Activated T-helper 2 cell treated with anti-CD3 and anti-CD28 coated beads, Interferon-gamma antibody, Interleukin-2, Interleukin-4, amounts not matched to agents 10 μg/mL and 5 μg/mL and 100 μg/mL, durations not matched to agents 14 hours and 24 hours and 36 hours (primary cell): ENCODE data around the gene RASL10A. TPM values are rescaled to one million over a fixed set of nuclear protein-coding genes. Genes with fewer than 3 reads are reported as not detected.
"Not testable (repeated sequence)": the region's sequence is repeated elsewhere in the genome, so short reads cannot be mapped to it uniquely, and the experiment has no call there.

Experiments
- DNase-seq: peaks from one replicate; pipeline ENCODE4 v3.0.0; 2021; ENCODE audit warnings: low spot score
- H3K27ac Mint-ChIP-seq: one replicate; pipeline ENCODE4 v1.8.0; 2021; ENCODE audit warnings: mixed read lengths
- H3K27me3 Mint-ChIP-seq: one replicate; pipeline ENCODE4 v1.8.0; 2021; ENCODE audit warnings: low read depth, mixed read lengths
- H3K36me3 Mint-ChIP-seq: one replicate; pipeline ENCODE4 v1.8.0; 2021; ENCODE audit warnings: low read depth, mixed read lengths
- H3K4me1 Mint-ChIP-seq: one replicate; pipeline ENCODE4 v1.8.0; 2021; ENCODE audit warnings: low read depth, mixed read lengths
- H3K4me3 Mint-ChIP-seq: one replicate; pipeline ENCODE4 v1.8.0; 2021; ENCODE audit warnings: low read depth, mild to moderate bottlenecking, moderate library complexity, mixed read lengths
- H3K9me3 Mint-ChIP-seq: one replicate; pipeline ENCODE4 v1.8.0; 2021; ENCODE audit warnings: mixed read lengths
- intact Hi-C: fragments of 100-400 bp; cut with micrococcal nuclease; formaldehyde crosslinking; loops from one replicate; pipeline ENCODE4 v1.15.1; 2023
- total RNA-seq: library from RNA; stranded (reverse); gene quantifications from 2 replicates; pipeline ENCODE4 v1.2.3, GENCODE V29; 2022

Gene RASL10A, protein sequence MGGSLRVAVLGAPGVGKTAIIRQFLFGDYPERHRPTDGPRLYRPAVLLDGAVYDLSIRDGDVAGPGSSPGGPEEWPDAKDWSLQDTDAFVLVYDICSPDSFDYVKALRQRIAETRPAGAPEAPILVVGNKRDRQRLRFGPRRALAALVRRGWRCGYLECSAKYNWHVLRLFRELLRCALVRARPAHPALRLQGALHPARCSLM
- total RNA-seq: 0.46 and 0.52 TPM in 2 replicates

DNA sequence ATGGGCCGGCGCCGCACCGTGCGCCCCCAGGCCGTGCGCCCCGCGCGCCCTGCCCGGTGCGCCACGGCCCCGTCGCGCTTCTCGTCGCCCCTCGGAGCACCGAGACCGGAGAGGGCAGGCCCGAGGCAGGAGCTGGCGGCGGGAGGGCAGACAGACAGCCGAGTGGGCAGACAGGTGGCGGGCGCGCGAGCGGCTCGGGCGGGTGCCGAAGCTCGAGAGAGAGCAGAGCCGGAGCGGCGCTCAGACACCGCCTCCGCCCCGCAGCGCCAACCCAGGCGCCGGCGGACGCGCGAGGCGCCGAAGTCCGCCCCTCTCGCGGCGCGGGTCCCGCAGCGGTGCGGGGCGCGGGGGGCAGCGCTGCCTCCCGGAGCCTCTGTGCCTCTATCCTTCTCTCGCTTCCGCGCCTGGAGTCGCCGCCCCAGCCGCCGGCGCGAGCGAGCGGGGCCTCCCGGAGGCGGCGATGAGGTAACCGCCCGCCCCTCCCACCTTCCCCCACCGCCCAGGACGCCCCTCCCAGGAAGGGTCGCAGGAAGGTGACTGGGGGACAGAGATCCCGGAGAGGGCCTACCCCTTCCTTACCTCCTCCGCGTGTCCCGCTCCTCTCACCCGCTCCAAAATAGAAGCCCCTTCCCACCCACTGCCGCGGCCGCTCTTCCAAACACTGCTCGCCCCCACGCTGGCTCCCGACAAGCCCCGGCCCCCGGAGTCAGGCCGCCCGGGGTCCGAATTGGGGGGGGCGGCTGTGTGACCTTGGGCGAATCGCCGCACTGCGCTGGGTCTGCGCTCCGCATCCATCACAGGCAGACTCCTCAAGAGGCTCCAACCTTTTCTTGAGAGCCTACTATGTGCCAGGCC lies at the start of gene RASL10A:
TSS of gene RASL10A (minus strand) at position 412 of the 855 bp plus-strand sequence. CDS start 451 bp downstream, outside the sequence.
- Mint-ChIP-seq H3K36me3 (no peaks in the 10 kb centered on the region), H3K27ac (no peak within 1 kb of the TSS), H3K27me3 (peaks cover 43% of the 10 kb centered on the region), H3K4me3 (peak within 1 kb of the TSS; percentile 31), H3K4me1 (peaks cover 17% of the 10 kb centered on the region), H3K9me3 (no peaks in the 10 kb centered on the region)
- intact Hi-C loops: no loop called here
- no peak for DNase-seq

DNA sequence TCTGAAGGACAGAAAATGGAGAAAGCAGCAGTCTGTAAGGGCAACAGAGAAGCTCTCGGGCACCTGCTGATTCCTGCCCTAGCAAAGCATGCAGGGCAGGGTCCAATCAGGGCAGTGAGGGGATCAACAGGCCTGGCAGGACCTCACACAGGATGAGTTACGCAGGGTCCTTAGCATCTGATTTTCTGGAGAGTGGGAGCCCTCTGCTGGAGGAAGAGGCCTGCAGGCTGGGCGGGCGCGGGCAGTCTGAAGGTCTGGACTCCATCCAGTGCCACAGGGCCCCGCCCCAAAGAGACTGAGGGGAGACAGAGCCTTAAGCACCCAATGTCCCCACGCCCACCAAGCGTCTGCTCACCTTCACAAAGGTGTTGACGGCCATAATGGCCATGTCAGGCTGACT lies 44.0 kb upstream of the RASL10A start:
- intact Hi-C loops: no loop called here
- DNase-seq: no peak
- Mint-ChIP-seq H3K9me3 (no peaks in the 10 kb centered on the region), H3K27me3 (no peaks in the 10 kb centered on the region), H3K4me3 (no peak overlapping the region), H3K27ac (no peak overlapping the region), H3K4me1 (no peaks in the 10 kb centered on the region), H3K36me3 (peaks cover 47% of the 10 kb centered on the region)

DNA sequence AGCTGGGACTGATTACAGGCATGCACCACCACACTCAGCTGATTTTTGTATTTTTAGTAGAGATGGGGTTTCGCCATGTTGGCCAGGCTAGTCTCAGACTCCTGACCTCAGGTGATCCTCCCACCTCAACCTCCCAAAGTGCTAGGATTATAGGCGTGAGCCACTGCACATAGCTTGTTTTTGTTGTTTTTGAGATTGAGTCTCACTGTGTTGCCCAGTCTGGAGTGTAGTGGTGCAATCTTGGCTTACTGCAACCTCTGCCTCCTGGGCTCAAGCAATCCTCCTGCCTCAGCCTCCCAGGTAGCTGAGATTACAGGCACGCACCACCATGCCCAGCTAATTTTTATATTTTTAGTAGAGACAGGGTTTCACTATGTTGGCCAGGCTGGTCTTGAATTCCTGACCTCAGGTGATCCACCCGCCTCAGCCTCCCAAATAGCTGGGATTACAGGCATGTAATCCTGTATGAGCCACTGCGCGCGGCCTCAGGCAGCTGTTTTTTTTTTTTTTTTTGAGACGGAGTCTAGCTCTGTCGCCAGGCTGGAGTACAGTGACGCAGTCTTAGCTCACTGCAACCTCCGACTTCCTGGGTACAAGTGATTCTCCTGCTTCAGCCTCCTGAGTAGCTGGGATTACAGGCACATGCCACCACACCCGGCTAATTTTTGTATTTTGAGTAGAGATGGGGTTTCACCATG lies 41.8 kb upstream of the RASL10A start:
- H3K9me3 Mint-ChIP-seq, DNase-seq, H3K27me3 Mint-ChIP-seq, H3K4me3 Mint-ChIP-seq, H3K4me1 Mint-ChIP-seq, H3K27ac Mint-ChIP-seq, intact Hi-C loops: not testable (repeated sequence)
- H3K36me3 Mint-ChIP-seq: peaks cover 49% of the 10 kb centered on the region

DNA sequence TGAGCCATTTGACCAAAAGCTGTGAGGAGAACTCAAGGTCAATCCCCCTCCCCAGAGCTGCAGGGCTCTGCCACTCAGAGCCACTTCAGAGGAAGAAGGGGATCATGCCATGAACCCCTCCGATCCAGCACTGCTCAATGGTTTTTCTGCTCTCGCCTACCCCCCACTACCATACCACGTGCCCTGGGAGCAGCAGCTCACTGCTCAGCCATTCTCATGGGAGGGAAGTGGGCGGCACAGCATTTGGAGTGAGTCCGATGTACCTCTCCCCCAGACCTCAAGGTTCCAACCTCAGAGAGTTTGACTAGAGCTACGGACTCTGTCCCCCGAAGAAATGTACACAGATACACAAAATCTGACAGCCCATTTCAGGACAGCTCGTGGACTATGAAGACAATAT lies 38.4 kb upstream of the RASL10A start:
- DNase-seq: no peak
- intact Hi-C loops: no loop called here
- H3K4me1 Mint-ChIP-seq: no peaks in the 10 kb centered on the region
- peaks cover 51% of the 10 kb centered on the region for H3K36me3 Mint-ChIP-seq
- H3K27ac Mint-ChIP-seq: no peak overlapping the region
- no peak overlapping the region for H3K4me3 Mint-ChIP-seq
- H3K9me3 Mint-ChIP-seq: no peaks in the 10 kb centered on the region
- H3K27me3 Mint-ChIP-seq: no peaks in the 10 kb centered on the region

DNA sequence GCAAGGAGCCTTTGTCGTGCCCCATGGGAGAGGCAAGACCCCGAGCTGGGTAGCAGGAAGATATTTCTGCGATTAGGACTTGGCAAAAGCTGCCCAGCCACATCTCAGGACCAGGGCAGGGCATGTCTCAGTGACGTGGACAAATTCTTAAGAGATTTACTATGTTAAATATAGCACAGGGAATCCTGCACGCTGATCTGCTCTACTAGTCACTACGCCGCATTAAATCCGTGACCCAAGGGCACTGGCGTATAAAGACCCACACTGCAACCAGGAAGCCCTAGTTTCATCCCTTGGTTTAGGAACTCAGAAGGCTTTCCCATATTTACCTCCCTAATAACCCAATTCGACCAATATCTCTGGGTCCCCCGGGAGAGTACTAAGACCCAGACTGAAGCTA lies 37.8 kb upstream of the RASL10A start:
- intact Hi-C loops: no loop called here
- Mint-ChIP-seq H3K27me3 (no peaks in the 10 kb centered on the region), H3K9me3 (no peaks in the 10 kb centered on the region), H3K36me3 (peaks cover 55% of the 10 kb centered on the region), H3K4me3 (no peak overlapping the region), H3K27ac (no peak overlapping the region), H3K4me1 (no peaks in the 10 kb centered on the region)
- no peak for DNase-seq

DNA sequence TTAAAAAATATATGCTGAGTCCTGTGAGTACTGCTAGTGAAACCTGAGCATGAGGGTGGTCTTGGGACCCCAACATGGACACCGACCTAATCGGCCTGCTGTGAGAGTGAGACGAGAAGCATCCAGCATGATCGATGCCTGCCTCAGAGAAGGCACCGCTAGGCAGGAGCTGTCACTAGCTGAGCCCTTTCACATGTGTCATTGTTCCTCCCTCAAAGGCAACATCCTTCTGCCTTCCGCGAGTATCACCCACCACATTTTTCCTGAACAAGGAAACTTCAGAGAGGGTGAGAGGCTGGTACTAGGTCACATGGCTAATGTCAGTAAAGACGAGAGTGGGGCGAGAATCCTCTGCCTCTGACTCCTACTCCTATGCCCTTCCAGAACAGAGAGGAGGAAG lies 37.3 kb upstream of the RASL10A start:
- H3K9me3 Mint-ChIP-seq: no peaks in the 10 kb centered on the region
- intact Hi-C loops: no loop called here
- no peak for DNase-seq
- H3K27ac Mint-ChIP-seq: no peak overlapping the region
- H3K4me3 Mint-ChIP-seq: no peak overlapping the region
- H3K36me3 Mint-ChIP-seq: peaks cover 55% of the 10 kb centered on the region
- H3K4me1 Mint-ChIP-seq: no peaks in the 10 kb centered on the region
- no peaks in the 10 kb centered on the region for H3K27me3 Mint-ChIP-seq

DNA sequence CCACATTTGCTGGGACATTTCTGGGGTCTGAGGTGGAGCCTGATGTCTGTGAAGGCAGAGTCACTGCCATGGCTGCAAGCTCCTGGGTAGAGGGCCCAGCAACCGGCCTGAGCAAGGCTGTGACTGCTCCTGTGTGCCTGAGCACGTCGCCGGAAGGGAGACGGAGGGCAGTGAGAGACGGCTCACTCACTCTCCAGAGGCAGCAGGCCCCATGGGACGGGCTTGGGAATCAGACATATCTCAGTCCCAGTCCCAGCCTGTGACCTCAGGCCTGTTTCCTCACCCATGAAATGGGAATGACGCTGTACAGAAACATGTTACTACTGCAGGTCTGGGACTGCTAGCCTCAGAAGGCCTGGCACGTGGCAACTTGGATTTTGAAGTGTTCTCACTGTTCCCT lies 36.4 kb upstream of the RASL10A start:
- Mint-ChIP-seq H3K4me3 (no peak overlapping the region), H3K27me3 (no peaks in the 10 kb centered on the region), H3K27ac (no peak overlapping the region), H3K9me3 (no peaks in the 10 kb centered on the region), H3K36me3 (peaks cover 63% of the 10 kb centered on the region), H3K4me1 (no peaks in the 10 kb centered on the region)
- DNase-seq: no peak
- intact Hi-C loops: no loop called here

DNA sequence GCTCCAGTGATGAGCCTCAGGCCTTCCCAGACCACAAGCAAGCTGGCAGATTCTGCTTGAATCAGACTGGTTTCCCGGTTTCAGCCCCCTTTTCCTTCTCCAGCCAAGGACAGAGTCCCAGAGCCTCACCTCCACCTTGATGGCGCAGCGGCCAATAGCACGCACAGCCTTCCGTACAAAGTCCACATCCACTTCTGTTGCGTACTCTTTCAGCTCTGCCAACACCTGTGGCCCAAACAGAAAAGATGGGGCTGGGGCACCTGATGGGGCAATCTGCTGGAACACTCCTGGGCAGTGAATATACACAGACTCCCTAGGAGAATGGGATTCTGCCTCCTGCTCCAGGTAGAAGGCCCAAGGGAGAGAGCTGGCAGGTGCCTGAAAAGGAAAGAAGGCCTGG lies 35.5 kb upstream of the RASL10A start:
- H3K9me3 Mint-ChIP-seq: no peaks in the 10 kb centered on the region
- intact Hi-C loops: no loop called here
- H3K4me3 Mint-ChIP-seq: no peak overlapping the region
- no peak for DNase-seq
- H3K36me3 Mint-ChIP-seq: peaks cover 65% of the 10 kb centered on the region
- no peaks in the 10 kb centered on the region for H3K4me1 Mint-ChIP-seq
- H3K27ac Mint-ChIP-seq: no peak overlapping the region
- no peaks in the 10 kb centered on the region for H3K27me3 Mint-ChIP-seq

DNA sequence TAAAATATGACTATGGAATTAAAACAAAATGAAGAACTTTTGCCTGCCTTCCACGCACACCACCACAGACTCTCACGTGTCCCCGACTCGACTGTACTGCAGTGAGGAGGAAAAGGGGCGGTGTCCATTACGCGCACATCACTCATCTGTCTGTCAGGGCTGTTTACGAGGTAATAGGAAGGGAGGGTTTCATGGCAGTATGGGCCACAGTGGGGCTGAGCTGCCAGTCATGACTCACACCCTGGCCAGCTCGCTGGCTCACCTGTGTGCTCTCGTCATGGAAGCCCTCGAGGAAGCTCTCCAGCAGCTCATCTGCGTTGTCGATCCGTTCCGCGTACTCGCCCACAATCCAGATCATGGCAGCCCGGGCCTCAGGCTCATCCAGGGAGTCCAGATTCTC lies 33.5 kb upstream of the RASL10A start:
- Mint-ChIP-seq H3K4me1 (no peaks in the 10 kb centered on the region), H3K36me3 (peaks cover 59% of the 10 kb centered on the region), H3K27me3 (no peaks in the 10 kb centered on the region), H3K9me3 (no peaks in the 10 kb centered on the region), H3K27ac (no peak overlapping the region), H3K4me3 (no peak overlapping the region)
- intact Hi-C loops: no loop called here
- DNase-seq: no peak

DNA sequence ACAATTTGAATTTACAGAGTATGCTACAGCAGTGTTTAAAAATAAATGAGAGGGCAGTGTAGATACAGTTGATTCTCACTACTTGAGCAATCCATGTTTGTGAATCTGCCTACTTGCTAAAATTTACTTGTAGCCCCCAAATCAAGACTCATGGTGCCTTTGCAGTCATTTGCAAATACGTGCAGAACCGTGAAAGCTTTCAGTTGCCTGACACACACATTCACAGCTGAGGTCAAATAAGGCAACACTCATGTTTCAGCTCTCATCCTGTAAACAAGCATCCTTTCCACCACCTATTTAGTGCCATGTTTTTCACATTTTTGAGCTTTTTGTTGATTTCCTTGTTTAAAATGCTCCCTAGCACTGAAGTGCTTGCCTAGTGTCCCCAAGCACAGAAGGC lies 32.5 kb upstream of the RASL10A start:
- Mint-ChIP-seq H3K9me3 (no peaks in the 10 kb centered on the region), H3K36me3 (peaks cover 61% of the 10 kb centered on the region), H3K4me3 (no peak overlapping the region), H3K27ac (no peak overlapping the region), H3K4me1 (no peaks in the 10 kb centered on the region), H3K27me3 (no peaks in the 10 kb centered on the region)
- DNase-seq: no peak
- intact Hi-C loops: no loop called here

DNA sequence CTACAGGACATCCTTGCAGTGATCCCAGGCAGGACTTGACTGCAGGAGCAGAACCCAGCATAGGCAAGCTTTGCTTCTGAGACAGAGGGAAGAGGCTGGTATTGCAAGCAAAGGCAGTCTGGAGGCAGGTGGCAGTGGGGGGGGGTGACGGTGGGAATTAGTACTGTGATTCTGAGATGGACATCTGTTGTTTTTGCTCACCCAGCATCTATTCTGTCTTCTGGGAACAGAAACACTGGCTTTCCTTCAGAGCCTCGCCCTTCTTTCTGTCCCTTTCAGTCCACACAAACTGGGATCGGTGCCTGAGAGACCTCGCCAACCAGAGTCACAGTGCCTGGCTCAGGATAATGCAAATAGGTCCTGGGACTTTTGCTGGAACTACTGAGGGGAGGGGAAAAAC lies 31.2 kb upstream of the RASL10A start:
- no peak for DNase-seq
- no peak overlapping the region for H3K27ac Mint-ChIP-seq
- H3K9me3 Mint-ChIP-seq: no peaks in the 10 kb centered on the region
- H3K4me1 Mint-ChIP-seq: no peaks in the 10 kb centered on the region
- H3K4me3 Mint-ChIP-seq: no peak overlapping the region
- H3K36me3 Mint-ChIP-seq: peaks cover 60% of the 10 kb centered on the region
- intact Hi-C loops: no loop called here
- H3K27me3 Mint-ChIP-seq: no peaks in the 10 kb centered on the region

DNA sequence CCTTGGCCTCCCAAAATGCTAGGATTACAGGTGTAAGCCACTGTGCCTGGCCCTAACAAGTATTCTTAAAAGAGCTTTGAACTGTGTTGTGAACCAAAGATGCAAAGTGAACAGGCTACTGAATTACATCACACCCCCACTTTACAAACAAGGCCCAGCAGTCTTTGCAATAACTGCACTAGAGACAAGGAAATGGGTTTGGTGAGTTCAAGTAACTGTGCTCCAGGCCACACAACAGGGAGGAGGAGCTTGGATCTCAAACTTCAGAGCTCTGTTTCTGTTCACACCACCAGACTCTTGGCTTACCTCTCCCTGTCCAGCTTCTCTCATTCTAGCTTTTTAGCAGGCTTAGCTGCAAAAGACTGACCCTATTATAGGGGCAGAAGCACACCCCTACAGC lies 30.4 kb upstream of the RASL10A start:
- no peak for DNase-seq
- intact Hi-C loops: no loop called here
- no peaks in the 10 kb centered on the region for H3K27me3 Mint-ChIP-seq
- H3K4me1 Mint-ChIP-seq: no peaks in the 10 kb centered on the region
- no peak overlapping the region for H3K27ac Mint-ChIP-seq
- no peak overlapping the region for H3K4me3 Mint-ChIP-seq
- H3K9me3 Mint-ChIP-seq: no peaks in the 10 kb centered on the region
- H3K36me3 Mint-ChIP-seq: peaks cover 62% of the 10 kb centered on the region

DNA sequence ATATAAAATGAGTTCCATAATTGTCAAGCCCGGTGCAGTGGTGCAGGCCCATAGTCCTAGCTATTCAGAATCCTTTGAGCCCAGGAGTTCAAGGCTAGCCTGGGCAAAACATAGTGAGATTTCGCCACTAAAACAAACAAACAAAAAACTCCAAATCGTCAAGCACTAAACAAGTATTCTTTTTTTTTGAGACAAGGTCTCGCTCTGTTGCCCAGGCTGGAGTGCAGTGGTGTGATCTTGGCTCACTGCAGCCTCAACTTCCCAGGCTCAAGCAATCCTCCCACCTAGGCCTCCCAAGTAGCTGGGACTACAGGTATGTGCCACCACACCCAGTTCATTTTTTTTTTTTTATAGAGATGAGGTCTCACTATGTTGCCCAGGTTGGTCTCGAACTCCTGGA lies 29.4 kb upstream of the RASL10A start:
- peaks cover 55% of the 10 kb centered on the region for H3K36me3 Mint-ChIP-seq
- DNase-seq, intact Hi-C loops, H3K4me1 Mint-ChIP-seq, H3K27ac Mint-ChIP-seq, H3K27me3 Mint-ChIP-seq, H3K9me3 Mint-ChIP-seq, H3K4me3 Mint-ChIP-seq: not testable (repeated sequence)
